Neuronal stem cell (in vitro differentiated cells): Measurements from ENCODE around the gene RFTN2.
A peak's percentile ranks its signal among the peaks of the same experiment; 100 is the strongest.
"Not testable (repeated sequence)": the region's sequence is repeated elsewhere in the genome, so short reads cannot be mapped to it uniquely, and the experiment has no call there.

Experiments
- DNase-seq: peaks from one replicate; pipeline ENCODE4 v3.0.0-alpha.2; 2013; ENCODE audit warnings: low spot score
- H2AFZ ChIP-seq: one replicate; pipeline ENCODE4 v1.6.1; 2013; ENCODE audit warnings: mild to moderate bottlenecking, low read length, inconsistent platforms
- H2AK5ac ChIP-seq: 2 replicates; pipeline ENCODE4 v1.6.1; 2013; ENCODE audit warnings: low read depth, mild to moderate bottlenecking, inconsistent platforms, low read length, moderate library complexity, mixed read lengths
- H2BK120ac ChIP-seq: 2 replicates; pipeline ENCODE4 v1.6.1; 2013; ENCODE audit warnings: low read depth, mild to moderate bottlenecking, inconsistent platforms, low read length, moderate library complexity, mixed read lengths
- H2BK12ac ChIP-seq: one replicate; pipeline ENCODE4 v1.6.1; 2013; ENCODE audit warnings: low read length, inconsistent platforms
- H2BK15ac ChIP-seq: 2 replicates; pipeline ENCODE4 v1.6.1; 2013; ENCODE audit warnings: mild to moderate bottlenecking, low read length, inconsistent platforms, mixed read lengths
- H2BK5ac ChIP-seq: one replicate; pipeline ENCODE4 v1.6.1; 2013; ENCODE audit warnings: inconsistent platforms, mild to moderate bottlenecking, low read length, moderate library complexity
- H3K14ac ChIP-seq: one replicate; pipeline ENCODE4 v1.6.1; 2013; ENCODE audit warnings: low read length, inconsistent platforms
- H3K18ac ChIP-seq: 2 replicates; pipeline ENCODE4 v1.6.1; 2013; ENCODE audit warnings: low read length, inconsistent platforms
- H3K23ac ChIP-seq: 2 replicates; pipeline ENCODE4 v1.6.1; 2013; ENCODE audit warnings: low read depth, mild to moderate bottlenecking, mixed read lengths, low read length, inconsistent platforms; ENCODE audit not compliant: poor library complexity
- H3K27ac ChIP-seq: replicated peaks from 3 replicates; pipeline ENCODE4 v1.5.1; 2013; ENCODE audit warnings: low read length, inconsistent platforms
- H3K27me3 ChIP-seq, 3 experiments: 2 replicates each; pipeline ENCODE4 v1.6.1; 2013; ENCODE audit warnings: low read length in 3 of 3, mild to moderate bottlenecking in 2 of 3, inconsistent platforms in 1 of 3, low read depth in 1 of 3, mixed read lengths in 1 of 3, moderate library complexity in 1 of 3; ENCODE audit not compliant: control insufficient read depth in 3 of 3, insufficient read depth in 3 of 3
- H3K36me3 ChIP-seq, 2 donors: replicated peaks in 1 of 2; 2 replicates each; pipeline ENCODE4 v1.6.1; 2013; ENCODE audit warnings: low read length in 2 of 2; ENCODE audit not compliant: control insufficient read depth in 2 of 2, insufficient read depth in 2 of 2
- H3K4ac ChIP-seq: 2 replicates; pipeline ENCODE4 v1.6.1; 2013; ENCODE audit warnings: inconsistent platforms, mild to moderate bottlenecking, low read length, moderate library complexity
- H3K4me1 ChIP-seq, 2 donors: 1 replicate in 1 of 2; 2 replicates in 1 of 2; pipeline ENCODE4 v1.6.1; 2013; ENCODE audit warnings: low read length in 2 of 2, low read depth in 1 of 2; ENCODE audit not compliant: control insufficient read depth in 2 of 2, insufficient read depth in 1 of 2
- H3K4me2 ChIP-seq: one replicate; pipeline ENCODE4 v1.6.1; 2013; ENCODE audit warnings: mild to moderate bottlenecking, low read length, inconsistent platforms; ENCODE audit not compliant: insufficient read depth, poor library complexity, severe bottlenecking
- H3K4me3 ChIP-seq, 2 donors: 2 replicates each; pipeline ENCODE4 v1.5.1; 2013; ENCODE audit warnings: low read length in 2 of 2, mild to moderate bottlenecking in 2 of 2, inconsistent platforms in 1 of 2, moderate library complexity in 1 of 2
- H3K79me1 ChIP-seq: one replicate; pipeline ENCODE4 v1.6.1; 2013; ENCODE audit warnings: low read depth, mild to moderate bottlenecking, inconsistent platforms, low read length, moderate library complexity
- H3K9ac ChIP-seq: one replicate; pipeline ENCODE4 v1.6.1; 2013; ENCODE audit warnings: mild to moderate bottlenecking, low read depth, low read length, inconsistent platforms; ENCODE audit not compliant: poor library complexity
- H3K9me3 ChIP-seq, 2 donors: replicated peaks in 1 of 2; 2 replicates each; pipeline versions ENCODE3 to v1.6.1; 2013; ENCODE audit warnings: low read length in 2 of 2, mild to moderate bottlenecking in 2 of 2, inconsistent platforms in 1 of 2, low read depth in 1 of 2, mixed read lengths in 1 of 2, moderate library complexity in 1 of 2; ENCODE audit not compliant: control insufficient read depth in 2 of 2, insufficient read depth in 1 of 2
- H4K8ac ChIP-seq: one replicate; pipeline ENCODE4 v1.6.1; 2013; ENCODE audit warnings: low read depth, mild to moderate bottlenecking, inconsistent platforms, low read length, moderate library complexity
- H4K91ac ChIP-seq: one replicate; pipeline ENCODE4 v1.6.1; 2013; ENCODE audit warnings: low read length, low read depth, mild to moderate bottlenecking, inconsistent platforms; ENCODE audit not compliant: poor library complexity
- WGBS, 2 donors: extraction: QIAGEN DNeasy Blood & Tissue Kit; methylation state at CpG; one replicate each; pipeline ENCODE4 v1.1.7; 2013; ENCODE audit warnings: missing lambda C conversion rate in 2 of 2, mixed read lengths in 1 of 2; ENCODE audit not compliant: insufficient read length in 2 of 2, insufficient replicate concordance in 1 of 2; ENCODE audit errors: extremely low coverage in 2 of 2; 5-methylcytosine and 5-hydroxymethylcytosine counted together

The RFTN2 gene

GRCh38 chr2:197704434-197705120, 29.2 kb upstream of the RFTN2 start:
- peaks cover 7 to 10% of the 10 kb centered on the region in 2 donors for H3K4me1 ChIP-seq
- H2BK120ac ChIP-seq: no peak overlapping the region
- no peak overlapping the region for H2BK15ac ChIP-seq
- H4K91ac ChIP-seq: no peak overlapping the region
- no peak overlapping the region for H3K27ac ChIP-seq
- peak overlapping the region; percentile 40 to 85 for H3K4me3 ChIP-seq
- no peaks in the 10 kb centered on the region for H3K9me3 ChIP-seq
- H2AK5ac ChIP-seq: no peak overlapping the region
- WGBS, 2 donors: no CpG with 5 or more reads among the region's 5 CpGs
- no peak for DNase-seq
- H3K18ac ChIP-seq: no peak overlapping the region
- H3K27me3 ChIP-seq: no peaks in the 10 kb centered on the region
- H2BK5ac ChIP-seq: no peak overlapping the region
- H3K9ac ChIP-seq: no peak overlapping the region
- H3K14ac ChIP-seq: no peak overlapping the region
- no peak overlapping the region for H4K8ac ChIP-seq
- no peak overlapping the region for H3K4ac ChIP-seq
- H3K4me2 ChIP-seq: no peak overlapping the region
- no peak overlapping the region for H3K23ac ChIP-seq
- no peak overlapping the region for H2BK12ac ChIP-seq
- H2AFZ ChIP-seq: peak overlapping the region; percentile 96
- H3K79me1 ChIP-seq: peaks cover 9% of the 10 kb centered on the region
- H3K36me3 ChIP-seq: peaks cover 0 to 7% of the 10 kb centered on the region in 2 donors

GRCh38 chr2:197700960-197701359, 25.6 kb upstream of the RFTN2 start:
- H2BK5ac ChIP-seq: no peak overlapping the region
- no peak overlapping the region for H2AK5ac ChIP-seq
- no peak overlapping the region for H3K4me3 ChIP-seq
- H3K4me2 ChIP-seq: no peak overlapping the region
- H3K79me1 ChIP-seq: peaks cover 6% of the 10 kb centered on the region
- no peak overlapping the region for H4K91ac ChIP-seq
- H3K9ac ChIP-seq: no peak overlapping the region
- no peak overlapping the region for H3K14ac ChIP-seq
- no peak overlapping the region for H3K18ac ChIP-seq
- H3K27ac ChIP-seq: no peak overlapping the region
- H2BK12ac ChIP-seq: no peak overlapping the region
- H3K4ac ChIP-seq: no peak overlapping the region
- no CpG with 5 or more reads among the region's 3 CpGs for WGBS, 2 donors
- H3K9me3 ChIP-seq: no peaks in the 10 kb centered on the region
- DNase-seq: no peak
- no peaks in the 10 kb centered on the region for H3K4me1 ChIP-seq
- peak overlapping the region; percentile 57 for H2AFZ ChIP-seq
- H3K36me3 ChIP-seq: no peaks in the 10 kb centered on the region
- H4K8ac ChIP-seq: no peak overlapping the region
- H3K27me3 ChIP-seq: no peaks in the 10 kb centered on the region
- H2BK15ac ChIP-seq: no peak overlapping the region
- no peak overlapping the region for H3K23ac ChIP-seq
- H2BK120ac ChIP-seq: no peak overlapping the region

- H2AFZ ChIP-seq, H3K18ac ChIP-seq, H2BK12ac ChIP-seq, H2AK5ac ChIP-seq, H3K79me1 ChIP-seq, H2BK120ac ChIP-seq, H3K27ac ChIP-seq, H4K91ac ChIP-seq, H3K23ac ChIP-seq, H3K4me2 ChIP-seq, H3K9ac ChIP-seq, H2BK5ac ChIP-seq, H4K8ac ChIP-seq, H2BK15ac ChIP-seq, H3K14ac ChIP-seq, H3K4me3 ChIP-seq, H3K9me3 ChIP-seq, DNase-seq, H3K36me3 ChIP-seq, H3K27me3 ChIP-seq, H3K4me1 ChIP-seq, H3K4ac ChIP-seq: not testable (repeated sequence)
Observed at GRCh38 chr2:197699724-197700123, 24.3 kb upstream of the RFTN2 start.

- not testable (repeated sequence) for H2BK5ac ChIP-seq, H2BK120ac ChIP-seq, H4K8ac ChIP-seq, H2AFZ ChIP-seq, H3K27me3 ChIP-seq, H3K4me2 ChIP-seq, H3K23ac ChIP-seq, H3K79me1 ChIP-seq, H4K91ac ChIP-seq, H3K14ac ChIP-seq, H2BK12ac ChIP-seq, H3K36me3 ChIP-seq, H3K9me3 ChIP-seq, H2AK5ac ChIP-seq, H3K4ac ChIP-seq, H3K9ac ChIP-seq, H3K4me1 ChIP-seq, H2BK15ac ChIP-seq, H3K27ac ChIP-seq, H3K4me3 ChIP-seq, H3K18ac ChIP-seq, DNase-seq
- no CpG with 5 or more reads among the region's 29 CpGs for WGBS, 2 donors
Observed at GRCh38 chr2:197696571-197696970, 21.2 kb upstream of the RFTN2 start.
